OCI-LY1 (cell line): ENCODE data around the gene DOCK2.

Experiments used
- H2AFZ ChIP-seq: fragments of 200-600 bp; sonication (generic), shearing (Covaris generic); 2 replicates; pipeline ENCODE4 v1.6.0; 2014; ENCODE audit warnings: antibody characterized with exemption, mild to moderate bottlenecking, low read length
- H3F3A ChIP-seq: fragments of 200-600 bp; sonication (generic), shearing (Covaris generic); 2 replicates; pipeline ENCODE4 v1.6.0; 2014; ENCODE audit warnings: mild to moderate bottlenecking, antibody characterized with exemption, low read length, moderate library complexity; ENCODE audit not compliant: insufficient read depth
- H3K27ac ChIP-seq: fragments of 200-600 bp; sonication (generic); 2 replicates; pipeline ENCODE4 v1.5.1; 2014; ENCODE audit warnings: low read length, mixed run types, mild to moderate bottlenecking, low read depth; ENCODE audit not compliant: poor library complexity, severe bottlenecking
- H3K27me3 ChIP-seq: fragments of 200-600 bp; sonication (generic); 2 replicates; pipeline ENCODE4 v1.6.0; 2014; ENCODE audit warnings: antibody characterized with exemption, mild to moderate bottlenecking, low read length, moderate library complexity; ENCODE audit not compliant: insufficient read depth
- H3K36me3 ChIP-seq: fragments of 200-600 bp; sonication (generic); 2 replicates; pipeline ENCODE4 v1.6.1; 2014; ENCODE audit warnings: mild to moderate bottlenecking, antibody characterized with exemption, low read length, moderate library complexity, mixed read lengths; ENCODE audit not compliant: insufficient read depth
- H3K4me1 ChIP-seq: fragments of 200-600 bp; sonication (generic); 2 replicates; pipeline ENCODE4 v1.5.1; 2014; ENCODE audit warnings: mild to moderate bottlenecking, low read length, moderate library complexity; ENCODE audit not compliant: insufficient read depth, severe bottlenecking
- H3K4me2 ChIP-seq: fragments of 200-600 bp; sonication (generic), shearing (Covaris generic); 2 replicates; pipeline ENCODE4 v1.6.1; 2014; ENCODE audit warnings: low read length
- H3K4me3 ChIP-seq: fragments of 200-600 bp; sonication (generic); 2 replicates; pipeline ENCODE4 v1.5.1; 2014; ENCODE audit warnings: low read length, low read depth, mild to moderate bottlenecking, mixed read lengths; ENCODE audit not compliant: poor library complexity, severe bottlenecking
- H3K79me2 ChIP-seq: fragments of 200-600 bp; shearing (Covaris generic); 2 replicates; pipeline ENCODE4 v1.6.1; 2016; ENCODE audit warnings: mixed run types, low read length, mixed read lengths; ENCODE audit not compliant: insufficient read depth
- H3K9ac ChIP-seq: fragments of 200-600 bp; sonication (generic), shearing (Covaris generic); 2 replicates; pipeline ENCODE4 v1.6.1; 2014; ENCODE audit warnings: mild to moderate bottlenecking, low read length, mixed read lengths
- H3K9me2 ChIP-seq: fragments of 200-600 bp; sonication (generic), shearing (Covaris generic); 2 replicates; pipeline ENCODE4 v1.6.1; 2014; ENCODE audit warnings: low read depth, mild to moderate bottlenecking, low read length, mixed read lengths
- H3K9me3 ChIP-seq: fragments of 200-600 bp; shearing (Covaris generic); 2 replicates; pipeline ENCODE4 v1.6.1; 2014; ENCODE audit warnings: low read length, mixed read lengths
- H4K20me1 ChIP-seq: fragments of 200-600 bp; sonication (generic), shearing (Covaris generic); 2 replicates; pipeline ENCODE4 v1.6.0; 2016; ENCODE audit warnings: mild to moderate bottlenecking, low read length; ENCODE audit not compliant: insufficient read depth
- EZH2 ChIP-seq: fragments of 200-600 bp; sonication (generic), shearing (Covaris generic); IDR thresholded peaks from 2 replicates; pipeline ENCODE4 v1.8.0; 2017; ENCODE audit warnings: borderline replicate concordance, mixed run types, mild to moderate bottlenecking, antibody characterized with exemption, low read length, moderate library complexity, mixed read lengths
- TF ChIP-seq, protein P1 (sequence below): fragments of 200-600 bp; sonication (generic), shearing (Covaris generic); IDR thresholded peaks from 2 replicates; pipeline ENCODE4 v1.5.1; 2017; ENCODE audit warnings: mild to moderate bottlenecking, antibody characterized with exemption, low read length, moderate library complexity, mixed read lengths

DOCK2 gene

GRCh38 chr5:170126061-170126460 is 489.0 kb downstream of the DOCK2 start:
- Histone ChIP-seq H3K9me2 (no peaks in the 10 kb centered on the region), H3K4me3 (no peak overlapping the region), H3K27ac (no peak overlapping the region), H3K9ac (no peak overlapping the region), H2AFZ (no peak overlapping the region), H3K4me2 (no peak overlapping the region), H3K79me2 (no peaks in the 10 kb centered on the region), H3K4me1 (no peaks in the 10 kb centered on the region), H3K27me3 (no peaks in the 10 kb centered on the region), H3K9me3 (0 out of 2 replicates have a peak, but pooled peaks cover 4% of the 10 kb centered on the region), H3K36me3 (no peaks in the 10 kb centered on the region), H4K20me1 (no peaks in the 10 kb centered on the region), H3F3A (no peaks in the 10 kb centered on the region)
- TF ChIP-seq, protein P1, sequence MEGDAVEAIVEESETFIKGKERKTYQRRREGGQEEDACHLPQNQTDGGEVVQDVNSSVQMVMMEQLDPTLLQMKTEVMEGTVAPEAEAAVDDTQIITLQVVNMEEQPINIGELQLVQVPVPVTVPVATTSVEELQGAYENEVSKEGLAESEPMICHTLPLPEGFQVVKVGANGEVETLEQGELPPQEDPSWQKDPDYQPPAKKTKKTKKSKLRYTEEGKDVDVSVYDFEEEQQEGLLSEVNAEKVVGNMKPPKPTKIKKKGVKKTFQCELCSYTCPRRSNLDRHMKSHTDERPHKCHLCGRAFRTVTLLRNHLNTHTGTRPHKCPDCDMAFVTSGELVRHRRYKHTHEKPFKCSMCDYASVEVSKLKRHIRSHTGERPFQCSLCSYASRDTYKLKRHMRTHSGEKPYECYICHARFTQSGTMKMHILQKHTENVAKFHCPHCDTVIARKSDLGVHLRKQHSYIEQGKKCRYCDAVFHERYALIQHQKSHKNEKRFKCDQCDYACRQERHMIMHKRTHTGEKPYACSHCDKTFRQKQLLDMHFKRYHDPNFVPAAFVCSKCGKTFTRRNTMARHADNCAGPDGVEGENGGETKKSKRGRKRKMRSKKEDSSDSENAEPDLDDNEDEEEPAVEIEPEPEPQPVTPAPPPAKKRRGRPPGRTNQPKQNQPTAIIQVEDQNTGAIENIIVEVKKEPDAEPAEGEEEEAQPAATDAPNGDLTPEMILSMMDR = no peak
- TF ChIP-seq EZH2 = no peak

DNA sequence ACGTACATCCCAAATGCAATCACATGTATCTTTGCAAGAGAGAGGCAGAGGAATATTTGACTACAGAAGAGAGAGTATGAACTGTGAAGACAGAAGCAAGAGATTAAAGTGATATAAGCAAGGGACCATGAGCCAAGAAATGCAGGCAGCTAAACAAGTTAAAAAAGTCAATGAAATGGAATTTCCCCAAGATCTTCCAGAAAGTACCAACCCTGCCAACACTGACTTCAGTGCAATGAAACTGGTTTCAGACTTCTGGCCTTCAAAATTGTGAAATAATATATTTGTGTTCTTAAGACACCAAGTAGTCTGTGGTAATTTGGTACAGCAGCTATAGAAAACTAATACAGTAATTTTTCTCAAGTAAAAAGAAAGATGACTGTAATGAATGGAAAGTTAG is 489.6 kb downstream of the DOCK2 start:
- H3K4me1 ChIP-seq = no peaks in the 10 kb centered on the region
- H3K27ac ChIP-seq = no peak overlapping the region
- no peaks in the 10 kb centered on the region for H3K9me2 ChIP-seq
- H3K27me3 ChIP-seq = no peaks in the 10 kb centered on the region
- no peak overlapping the region for H3K9ac ChIP-seq
- no peaks in the 10 kb centered on the region for H3K36me3 ChIP-seq
- H2AFZ ChIP-seq = no peak overlapping the region
- no peak overlapping the region for H3K4me3 ChIP-seq
- H3K9me3 ChIP-seq = 0 out of 2 replicates have a peak, but pooled peaks cover 4% of the 10 kb centered on the region
- no peak overlapping the region for H3K4me2 ChIP-seq
- H4K20me1 ChIP-seq = no peaks in the 10 kb centered on the region
- H3F3A ChIP-seq = no peaks in the 10 kb centered on the region
- H3K79me2 ChIP-seq = no peaks in the 10 kb centered on the region
- TF ChIP-seq, protein P1 = no peak

DNA sequence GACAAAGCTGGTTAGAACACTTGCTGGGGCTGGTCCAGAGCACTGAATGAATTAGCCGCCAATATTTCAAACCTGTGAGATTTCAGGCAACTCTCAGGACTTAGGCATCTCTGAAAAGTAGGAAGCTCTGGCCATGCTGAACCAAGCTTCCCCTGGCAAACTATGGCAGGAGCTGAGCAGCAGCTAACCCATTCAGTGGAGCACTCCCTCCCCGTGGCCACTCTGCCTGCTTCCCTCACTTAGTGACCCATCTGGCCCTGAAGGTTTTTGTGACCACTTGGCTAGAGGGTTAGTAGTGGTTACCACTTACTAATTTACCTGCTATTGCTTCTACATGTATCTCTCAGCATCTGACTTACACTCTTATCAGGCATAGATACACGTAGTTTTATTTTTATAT is 494.2 kb downstream of the DOCK2 start:
- Histone ChIP-seq H3K36me3 (no peaks in the 10 kb centered on the region), H3K27me3 (no peaks in the 10 kb centered on the region), H3K79me2 (no peaks in the 10 kb centered on the region), H3K9me2 (no peaks in the 10 kb centered on the region), H3F3A (no peaks in the 10 kb centered on the region), H3K9ac (no peak overlapping the region), H3K4me1 (no peaks in the 10 kb centered on the region), H3K4me2 (no peak overlapping the region), H3K27ac (no peak overlapping the region), H4K20me1 (no peaks in the 10 kb centered on the region), H3K4me3 (no peak overlapping the region), H3K9me3 (0 out of 2 replicates have a peak, but pooled peaks cover 4% of the 10 kb centered on the region), H2AFZ (no peak overlapping the region)
- TF ChIP-seq, protein P1 = no peak
- TF ChIP-seq EZH2 = no peak
